ENCODE measurements around the gene CAPN14.

- no peak for TF ChIP-seq PAX5 (IDR thresholded peaks at IDR 0.05; ENCODE audit: insufficient read depth, low read length, severe bottlenecking)
- no peak for TF ChIP-seq POLR2A (IDR thresholded peaks at IDR 0.05; ENCODE audit: low read depth, low read length)
- TF ChIP-seq POLR2AphosphoS5 (IDR thresholded peaks at IDR 0.05; ENCODE audit: low read depth, low read length) = no peak
- TF ChIP-seq POU2F2 (IDR thresholded peaks at IDR 0.05; ENCODE audit: low read depth, low read length) = no peak
- no peak for TF ChIP-seq TAF1 (IDR thresholded peaks at IDR 0.05; ENCODE audit: low read depth, low read length)
- no peak for TF ChIP-seq SPI1 (IDR thresholded peaks at IDR 0.05; ENCODE audit: low read depth, low read length)
Observed at GRCh38 chr2:31139671-31140070, 77.6 kb downstream of the CAPN14 start.

Measured in GM12891 (cell line).